Natural killer cell (primary cell): ENCODE data around the gene TMEM45A. TPM values are rescaled to one million over a fixed set of nuclear protein-coding genes. Genes with fewer than 3 reads are reported as not detected.

Source experiments
- ATAC-seq, 3 donors: fragments of 150-1000 bp in 2 of 3; fragments of 200-7000 bp in 1 of 3; cut with Tn5 transposase; 1 replicate in 1 of 3; 2 replicates in 2 of 3; pipeline ENCODE4 v1.10.0; 2021; ENCODE audit warnings: mild to moderate bottlenecking in 2 of 3, moderate library complexity in 2 of 3
- DNase-seq, 2 donors: peaks; one replicate each; pipeline versions ENCODE4 v3.0.0 to v3.0.0-alpha.2; 2013 to 2021; ENCODE audit warnings: mixed read lengths in 1 of 2
- H3K27ac ChIP-seq: one replicate; pipeline ENCODE4 v1.5.1; 2013; ENCODE audit warnings: mild to moderate bottlenecking, low read length
- H3K27me3 ChIP-seq: one replicate; pipeline ENCODE4 v1.6.1; 2013; ENCODE audit warnings: low read length; ENCODE audit not compliant: control insufficient read depth, insufficient read depth
- H3K36me3 ChIP-seq: one replicate; pipeline ENCODE4 v1.6.1; 2013; ENCODE audit warnings: low read length; ENCODE audit not compliant: control insufficient read depth, insufficient read depth
- H3K4me1 ChIP-seq: one replicate; pipeline ENCODE4 v1.6.1; 2013; ENCODE audit warnings: low read length; ENCODE audit not compliant: control insufficient read depth, insufficient read depth
- H3K4me3 ChIP-seq: one replicate; pipeline ENCODE4 v1.5.1; 2013; ENCODE audit warnings: low read length
- H3K9me3 ChIP-seq: one replicate; pipeline ENCODE4 v1.6.1; 2013; ENCODE audit warnings: low read length; ENCODE audit not compliant: control insufficient read depth, insufficient read depth
- H3K27ac Mint-ChIP-seq, 2 donors: one replicate each; pipeline ENCODE4 v1.8.0; 2022; ENCODE audit warnings: mild to moderate bottlenecking in 2 of 2, mixed read lengths in 2 of 2, moderate library complexity in 1 of 2
- H3K27me3 Mint-ChIP-seq, 2 donors: one replicate each; pipeline ENCODE4 v1.8.0; 2022; ENCODE audit warnings: low read depth in 2 of 2, mixed read lengths in 2 of 2
- H3K36me3 Mint-ChIP-seq: one replicate; pipeline ENCODE4 v1.8.0; 2022; ENCODE audit warnings: mixed read lengths
- H3K4me1 Mint-ChIP-seq, 2 donors: one replicate each; pipeline ENCODE4 v1.8.0; 2022; ENCODE audit warnings: mixed read lengths in 2 of 2
- H3K4me3 Mint-ChIP-seq: one replicate; pipeline ENCODE4 v1.8.0; 2022; ENCODE audit warnings: mild to moderate bottlenecking, moderate library complexity, mixed read lengths
- H3K9me3 Mint-ChIP-seq, 2 donors: one replicate each; pipeline ENCODE4 v1.8.0; 2022; ENCODE audit warnings: mixed read lengths in 2 of 2
- CTCF ChIP-seq: fragments of 200-600 bp; IDR thresholded peaks from one replicate; pipeline ENCODE4 v1.8.0; 2022; ENCODE audit warnings: antibody characterized with exemption
- WGBS: methylation state at CpG from one replicate; pipeline ENCODE4 v1.1.7; 2013; ENCODE audit warnings: missing lambda C conversion rate; ENCODE audit not compliant: insufficient coverage; 5-methylcytosine and 5-hydroxymethylcytosine counted together
- intact Hi-C: fragments of 100-400 bp; cut with micrococcal nuclease; formaldehyde crosslinking; loops from one replicate; pipeline ENCODE4 v1.14.2; 2022
- total RNA-seq, 4 donors: library from RNA; stranded (reverse); fragments of 120-200 nt in 1 of 4; gene quantifications; one replicate each; pipeline versions ENCODE4 v1.2.3 to v1.2.4, GENCODE V29; 2013 to 2022

TMEM45A gene
- total RNA-seq, 3 donors from 2014 or later (not counting 1 experiment from before 2014, with no cell fraction given), result 0.23 to 0.49 (median 0.25) TPM

DNA sequence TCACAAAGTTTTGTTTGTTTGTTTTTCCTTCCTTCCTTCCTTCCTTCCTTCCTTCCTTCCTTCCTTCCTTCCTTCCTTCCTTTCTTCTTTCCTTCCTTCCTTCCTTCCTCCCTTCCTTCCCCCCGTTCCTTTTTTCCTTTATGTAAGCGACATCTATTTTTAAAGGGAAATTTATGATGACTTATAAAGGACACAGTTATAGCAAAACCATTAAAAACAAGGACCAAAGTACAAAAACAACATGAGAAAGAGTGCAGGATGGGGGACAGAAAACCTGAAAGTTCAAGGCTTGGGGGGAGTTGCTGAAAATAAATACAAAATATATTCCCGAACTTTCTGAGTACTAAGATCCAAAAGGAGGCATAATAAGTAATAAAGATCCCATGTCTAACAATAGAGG lies 118.8 kb downstream of the TMEM45A start:
- TF ChIP-seq CTCF, result no peak
- H3K4me3 Mint-ChIP-seq, result no peak overlapping the region
- H3K27ac Mint-ChIP-seq, result no peak overlapping the region
- no peaks in the 10 kb centered on the region for H3K9me3 ChIP-seq
- no peak overlapping the region for H3K27ac ChIP-seq
- H3K4me1 ChIP-seq, result peaks cover 3% of the 10 kb centered on the region
- no peaks in the 10 kb centered on the region for H3K36me3 Mint-ChIP-seq
- WGBS, result no CpG with 5 or more reads among the region's 3 CpGs
- H3K27me3 ChIP-seq, result peaks cover 2% of the 10 kb centered on the region
- no peaks in the 10 kb centered on the region for H3K36me3 ChIP-seq
- no peak for ATAC-seq
- peaks cover 6 to 21% of the 10 kb centered on the region in 2 donors for H3K27me3 Mint-ChIP-seq
- no peak overlapping the region for H3K4me3 ChIP-seq
- intact Hi-C loops, result no loop called here
- peaks cover 6 to 9% of the 10 kb centered on the region in 2 donors for H3K4me1 Mint-ChIP-seq
- no peaks in the 10 kb centered on the region for H3K9me3 Mint-ChIP-seq
- no peak for DNase-seq

GRCh38 chr3:100613721-100614390 lies 121.4 kb downstream of the TMEM45A start:
- Histone ChIP-seq H3K27ac (no peak overlapping the region), H3K4me1 (peaks cover 3% of the 10 kb centered on the region), H3K4me3 (no peak overlapping the region), H3K36me3 (no peaks in the 10 kb centered on the region), H3K9me3 (no peaks in the 10 kb centered on the region), H3K27me3 (peaks cover 2% of the 10 kb centered on the region)
- intact Hi-C loops, result no loop called here
- WGBS, result 82% methylated on average over 4 of the region's 4 CpGs
- DNase-seq (no peak), ATAC-seq (no peak)
- Mint-ChIP-seq H3K27me3 (peaks cover 7 to 23% of the 10 kb centered on the region in 2 donors), H3K36me3 (no peaks in the 10 kb centered on the region), H3K27ac (no peak overlapping the region), H3K4me1 (peaks cover 6 to 9% of the 10 kb centered on the region in 2 donors), H3K9me3 (peaks cover 0 to under 1% of the 10 kb centered on the region in 2 donors), H3K4me3 (no peak overlapping the region)
- TF ChIP-seq CTCF, result no peak

- no peaks in the 10 kb centered on the region for H3K36me3 Mint-ChIP-seq
- H3K27me3 ChIP-seq, result peaks cover 2% of the 10 kb centered on the region
- H3K27ac Mint-ChIP-seq, result no peak overlapping the region
- H3K9me3 ChIP-seq, result no peaks in the 10 kb centered on the region
- ATAC-seq (no peak), DNase-seq (no peak)
- peaks cover 11 to 25% of the 10 kb centered on the region in 2 donors for H3K27me3 Mint-ChIP-seq
- intact Hi-C loops, result no loop called here
- H3K27ac ChIP-seq, result no peak overlapping the region
- no peaks in the 10 kb centered on the region for H3K4me1 ChIP-seq
- no peak overlapping the region for H3K4me3 ChIP-seq
- H3K36me3 ChIP-seq, result no peaks in the 10 kb centered on the region
- TF ChIP-seq CTCF, result no peak
- no peaks in the 10 kb centered on the region for H3K4me1 Mint-ChIP-seq
- H3K9me3 Mint-ChIP-seq, result peaks cover 0 to 2% of the 10 kb centered on the region in 2 donors
- H3K4me3 Mint-ChIP-seq, result no peak overlapping the region
Measured at GRCh38 chr3:100614941-100615340, 122.5 kb downstream of the TMEM45A start.

DNA sequence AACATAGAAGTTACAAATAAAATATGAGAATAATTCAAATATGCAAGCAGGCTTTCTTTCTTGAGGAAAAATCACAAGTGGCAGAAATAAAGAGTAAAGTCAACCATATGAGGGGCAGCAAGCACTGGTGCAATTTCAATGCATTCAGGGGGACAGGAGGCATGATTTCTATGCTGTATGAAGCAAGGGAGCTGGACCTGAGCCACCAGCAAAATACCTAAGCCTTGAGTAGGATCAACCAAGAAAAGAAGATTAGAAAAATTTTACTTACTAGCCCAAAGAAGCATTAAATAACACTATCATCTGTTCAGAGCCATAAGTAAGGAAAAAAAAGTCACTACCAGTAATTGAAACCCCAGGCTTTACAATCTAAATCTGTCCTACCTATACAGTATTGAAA lies 123.3 kb downstream of the TMEM45A start:
- Histone ChIP-seq H3K4me3 (no peak overlapping the region), H3K27me3 (peaks cover 2% of the 10 kb centered on the region), H3K27ac (no peak overlapping the region), H3K9me3 (no peaks in the 10 kb centered on the region), H3K36me3 (no peaks in the 10 kb centered on the region), H3K4me1 (no peaks in the 10 kb centered on the region)
- Mint-ChIP-seq H3K27me3 (peaks cover 8 to 17% of the 10 kb centered on the region in 2 donors), H3K9me3 (peaks cover 0 to 2% of the 10 kb centered on the region in 2 donors), H3K36me3 (no peaks in the 10 kb centered on the region), H3K4me1 (no peaks in the 10 kb centered on the region), H3K4me3 (no peak overlapping the region), H3K27ac (no peak overlapping the region)
- ATAC-seq, result no peak
- DNase-seq, result no peak
- intact Hi-C loops, result no loop called here
- TF ChIP-seq CTCF, result no peak
